Dermis microvascular lymphatic vessel endothelial cell (primary cell): ENCODE results near the gene CDH23. TPM values are rescaled to one million over a fixed set of nuclear protein-coding genes. Genes with fewer than 3 reads are reported as not detected.

Source experiments
- DNase-seq, 2 donors: peaks; one replicate each; pipeline versions ENCODE4 v3.0.0 to v3.0.0-alpha.2; 2010; ENCODE audit warnings: low read depth in 2 of 2
- total RNA-seq: library from RNA; depleted of rRNA; stranded (reverse); fragments of >200 nt; gene quantifications from 2 replicates; pipeline ENCODE4 v1.2.1, GENCODE V29; 2014

Gene CDH23
- total RNA-seq, 1 donor from 2014 or later: under 0.01 TPM

GRCh38 chr10:71621231-71622153, 224.8 kb downstream of the CDH23 start:
- no peak for DNase-seq

- DNase-seq: peak; percentile 27 to 50
These were observed 225.4 kb downstream of the CDH23 start for GRCh38 chr10:71622154-71622526.

GRCh38 chr10:71622616-71623015, 225.9 kb downstream of the CDH23 start:
- DNase-seq: no peak

GRCh38 chr10:71623098-71623985, 226.6 kb downstream of the CDH23 start:
- peak in 1 of 2 donors; percentile 36 for DNase-seq

GRCh38 chr10:71623986-71624291, 227.2 kb downstream of the CDH23 start:
- no peak for DNase-seq

GRCh38 chr10:71625445-71626175, 228.9 kb downstream of the CDH23 start:
- no peak for DNase-seq

GRCh38 chr10:71627230-71627939, 230.7 kb downstream of the CDH23 start:
- no peak for DNase-seq

- DNase-seq: no peak
These were observed 231.2 kb downstream of the CDH23 start for GRCh38 chr10:71627956-71628355.

GRCh38 chr10:71629131-71629530, 232.4 kb downstream of the CDH23 start:
- DNase-seq: no peak

GRCh38 chr10:71630168-71630567, 233.4 kb downstream of the CDH23 start:
- no peak for DNase-seq

GRCh38 chr10:71631007-71631861, 234.5 kb downstream of the CDH23 start:
- DNase-seq: no peak

GRCh38 chr10:71632200-71632820, 235.6 kb downstream of the CDH23 start:
- DNase-seq: no peak

- no peak for DNase-seq
These were observed 236.3 kb downstream of the CDH23 start for GRCh38 chr10:71632896-71633600.

- DNase-seq: no peak
These were observed 237.2 kb downstream of the CDH23 start for GRCh38 chr10:71633920-71634319.

GRCh38 chr10:71634531-71635164, 237.9 kb downstream of the CDH23 start:
- DNase-seq: no peak

- no peak for DNase-seq
These were observed 238.6 kb downstream of the CDH23 start for GRCh38 chr10:71635251-71635866.

GRCh38 chr10:71635867-71636266, 239.1 kb downstream of the CDH23 start:
- DNase-seq: no peak

- no peak for DNase-seq
These were observed 239.9 kb downstream of the CDH23 start for GRCh38 chr10:71636588-71636987.
